Omental fat pad (tissue), 4 donors: ENCODE results near the gene DOCK4. TPM values are rescaled to one million over a fixed set of nuclear protein-coding genes. Genes with fewer than 3 reads are reported as not detected.

Experiments used
- ATAC-seq: fragments of 150-250 bp; one replicate; pipeline ENCODE4 v1.9.1; 2016; ENCODE audit warnings: mild to moderate bottlenecking, moderate library complexity; ENCODE audit not compliant: low FRiP score
- DNase-seq: peaks from one replicate; pipeline ENCODE4 v3.0.0-alpha.2; 2019; ENCODE audit warnings: low spot score
- total RNA-seq, 4 donors: library from RNA; depleted of rRNA; stranded (reverse); fragments of >200 nt; gene quantifications; one replicate each; pipeline ENCODE4 v1.1.0, GENCODE V29; 2016
- TF ChIP-seq, protein P1 (sequence below), 3 donors: fragments of 450-650 bp; IDR thresholded peaks; one replicate each; pipeline ENCODE4 v1.5.1; 2016 to 2017; ENCODE audit warnings: antibody characterized with exemption in 3 of 3, mild to moderate bottlenecking in 3 of 3, moderate library complexity in 2 of 3

The DOCK4 gene
- total RNA-seq, 4 donors from 2014 or later = 47.5 to 86.9 (median 59.7) TPM

DNA sequence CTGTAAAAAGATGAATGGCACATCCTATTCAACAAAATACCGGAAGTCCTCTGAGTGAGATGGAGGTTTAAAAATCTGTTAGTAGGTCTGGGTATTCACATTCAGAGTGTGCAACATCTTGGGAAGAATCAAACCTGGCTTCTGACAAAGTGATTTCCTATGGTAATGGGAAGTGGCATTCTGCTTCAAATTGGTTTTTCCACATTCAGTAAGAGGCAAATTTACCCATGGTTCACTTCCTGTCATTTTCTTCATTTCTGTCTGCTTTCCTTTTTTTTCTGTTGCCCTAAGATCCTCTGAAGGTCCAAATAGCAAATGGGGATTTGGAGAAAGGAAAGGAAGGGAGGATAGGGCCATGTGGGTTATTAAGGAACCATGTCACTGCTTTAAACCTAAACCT lies 218.3 kb downstream of the DOCK4 start:
- ATAC-seq (no peak), DNase-seq (no peak)
- TF ChIP-seq, protein P1, sequence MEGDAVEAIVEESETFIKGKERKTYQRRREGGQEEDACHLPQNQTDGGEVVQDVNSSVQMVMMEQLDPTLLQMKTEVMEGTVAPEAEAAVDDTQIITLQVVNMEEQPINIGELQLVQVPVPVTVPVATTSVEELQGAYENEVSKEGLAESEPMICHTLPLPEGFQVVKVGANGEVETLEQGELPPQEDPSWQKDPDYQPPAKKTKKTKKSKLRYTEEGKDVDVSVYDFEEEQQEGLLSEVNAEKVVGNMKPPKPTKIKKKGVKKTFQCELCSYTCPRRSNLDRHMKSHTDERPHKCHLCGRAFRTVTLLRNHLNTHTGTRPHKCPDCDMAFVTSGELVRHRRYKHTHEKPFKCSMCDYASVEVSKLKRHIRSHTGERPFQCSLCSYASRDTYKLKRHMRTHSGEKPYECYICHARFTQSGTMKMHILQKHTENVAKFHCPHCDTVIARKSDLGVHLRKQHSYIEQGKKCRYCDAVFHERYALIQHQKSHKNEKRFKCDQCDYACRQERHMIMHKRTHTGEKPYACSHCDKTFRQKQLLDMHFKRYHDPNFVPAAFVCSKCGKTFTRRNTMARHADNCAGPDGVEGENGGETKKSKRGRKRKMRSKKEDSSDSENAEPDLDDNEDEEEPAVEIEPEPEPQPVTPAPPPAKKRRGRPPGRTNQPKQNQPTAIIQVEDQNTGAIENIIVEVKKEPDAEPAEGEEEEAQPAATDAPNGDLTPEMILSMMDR (IDR thresholded peaks at IDR 0.05) = no peak

DNA sequence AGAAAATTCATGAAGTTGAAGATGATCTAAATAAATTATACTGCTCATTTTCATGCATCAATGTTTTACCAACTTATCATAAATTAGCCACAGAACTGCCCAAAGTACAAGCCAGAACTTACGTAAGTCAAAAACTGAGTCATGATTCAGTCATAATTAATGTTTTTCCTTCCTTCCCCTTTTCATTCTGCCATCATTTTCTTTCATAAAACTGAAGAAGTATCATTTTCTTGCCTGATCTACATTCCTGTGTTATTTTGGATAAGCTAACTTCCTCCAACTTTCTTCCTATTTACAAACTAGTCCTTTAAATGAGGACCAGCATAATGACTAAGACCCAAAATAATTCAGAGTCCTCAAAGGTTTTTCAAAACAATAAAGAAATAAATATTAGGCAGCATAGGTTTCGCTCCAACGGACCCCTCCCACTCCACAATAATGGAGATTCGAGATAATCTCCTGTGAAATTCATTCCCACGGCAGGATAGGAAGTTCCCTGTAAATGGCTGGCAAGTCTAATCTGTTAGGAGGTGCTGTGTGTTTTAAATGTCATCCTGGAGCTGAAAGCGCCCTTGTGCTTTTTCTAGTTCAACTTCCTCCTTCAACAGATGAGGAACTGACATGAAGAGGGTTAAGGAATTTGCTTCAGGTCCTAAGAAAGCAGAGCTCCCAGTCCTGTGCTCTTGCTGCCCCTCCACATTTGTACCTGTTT lies 218.9 kb downstream of the DOCK4 start:
- ATAC-seq = peak; percentile 76
- TF ChIP-seq, protein P1 (IDR thresholded peaks at IDR 0.05) = no peak
- DNase-seq = no peak

DNA sequence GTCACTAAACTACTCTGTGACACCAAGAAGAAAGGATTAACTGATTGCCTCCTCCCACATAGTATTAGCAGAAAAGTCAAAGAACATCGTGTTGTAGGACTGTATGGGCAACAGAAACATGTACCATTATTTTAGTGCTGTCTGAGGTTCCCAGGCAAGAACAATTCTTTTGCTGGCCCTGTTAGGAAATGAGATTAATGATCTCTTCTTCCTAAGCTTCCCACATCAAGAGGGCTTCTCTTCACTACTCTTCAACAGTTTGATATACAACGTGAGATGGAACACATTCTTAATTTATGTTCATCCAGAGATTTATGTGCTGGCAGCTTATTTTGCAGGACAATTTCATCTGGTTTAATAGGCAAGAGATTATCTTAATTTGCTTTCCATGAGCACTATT lies 219.6 kb downstream of the DOCK4 start:
- TF ChIP-seq, protein P1 (IDR thresholded peaks at IDR 0.05) = no peak
- DNase-seq (no peak), ATAC-seq (no peak)

DNA sequence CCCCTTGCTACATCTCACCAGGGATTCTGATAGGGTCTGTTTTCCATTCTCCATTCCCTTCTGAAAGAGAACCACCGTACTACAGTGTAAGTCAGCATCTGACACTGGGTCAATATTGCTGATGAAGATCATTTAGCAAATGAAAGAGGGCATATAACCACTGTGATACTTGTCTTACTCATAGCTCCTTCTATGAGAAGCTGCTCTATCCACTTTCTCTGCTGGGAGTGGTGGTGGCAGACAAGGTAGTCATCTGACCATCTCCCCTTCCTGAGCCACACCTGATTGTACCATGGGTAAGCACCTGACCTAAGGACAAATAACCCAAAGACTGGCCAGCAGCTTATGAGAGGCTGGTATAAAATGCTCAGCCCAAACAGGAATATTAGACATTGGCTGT lies 220.4 kb downstream of the DOCK4 start:
- no peak for ATAC-seq
- no peak for DNase-seq
- TF ChIP-seq, protein P1 (IDR thresholded peaks at IDR 0.05) = no peak

DNA sequence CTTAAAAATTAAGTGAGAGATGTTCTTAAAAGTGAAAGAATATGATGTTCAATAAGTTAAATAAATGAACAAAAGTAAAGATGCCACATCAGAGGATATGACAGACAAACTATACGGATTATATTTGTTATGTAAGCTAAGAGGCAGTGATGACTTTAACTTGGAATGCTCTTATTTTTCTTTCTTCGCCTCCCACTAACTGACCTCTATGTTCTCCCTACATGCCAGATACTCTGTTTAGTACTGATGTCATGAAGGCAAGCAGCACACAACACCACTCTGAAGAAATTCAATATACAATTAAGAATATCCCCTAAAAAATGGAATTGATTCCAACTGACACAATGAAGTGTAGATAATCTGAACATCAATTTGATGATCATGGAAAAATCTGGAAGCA lies 223.4 kb downstream of the DOCK4 start:
- ATAC-seq (no peak), DNase-seq (no peak)
- TF ChIP-seq, protein P1 (IDR thresholded peaks at IDR 0.05) = no peak

GRCh38 chr7:111982133-111982532 lies 224.1 kb downstream of the DOCK4 start:
- no peak for DNase-seq
- TF ChIP-seq, protein P1 (IDR thresholded peaks at IDR 0.05) = no peak
- ATAC-seq = no peak

GRCh38 chr7:111980725-111981124 lies 225.5 kb downstream of the DOCK4 start:
- ATAC-seq (no peak), DNase-seq (no peak)
- TF ChIP-seq, protein P1 (IDR thresholded peaks at IDR 0.05) = no peak
